NCI-H146 (cell line): ENCODE data around the gene GPX6.
"Not testable (repeated sequence)": the region's sequence is repeated elsewhere in the genome, so short reads cannot be mapped to it uniquely, and the experiment has no call there.

Experiments
- DNase-seq: peaks from one replicate; lab custom pipeline; 2025; lab: John Stamatoyannopoulos, UW

GPX6 gene

GRCh38 chr6:28480253-28480932 is 35.2 kb downstream of the GPX6 start:
- DNase-seq = no peak

GRCh38 chr6:28478518-28478917 is 37.1 kb downstream of the GPX6 start:
- no peak for DNase-seq

DNA sequence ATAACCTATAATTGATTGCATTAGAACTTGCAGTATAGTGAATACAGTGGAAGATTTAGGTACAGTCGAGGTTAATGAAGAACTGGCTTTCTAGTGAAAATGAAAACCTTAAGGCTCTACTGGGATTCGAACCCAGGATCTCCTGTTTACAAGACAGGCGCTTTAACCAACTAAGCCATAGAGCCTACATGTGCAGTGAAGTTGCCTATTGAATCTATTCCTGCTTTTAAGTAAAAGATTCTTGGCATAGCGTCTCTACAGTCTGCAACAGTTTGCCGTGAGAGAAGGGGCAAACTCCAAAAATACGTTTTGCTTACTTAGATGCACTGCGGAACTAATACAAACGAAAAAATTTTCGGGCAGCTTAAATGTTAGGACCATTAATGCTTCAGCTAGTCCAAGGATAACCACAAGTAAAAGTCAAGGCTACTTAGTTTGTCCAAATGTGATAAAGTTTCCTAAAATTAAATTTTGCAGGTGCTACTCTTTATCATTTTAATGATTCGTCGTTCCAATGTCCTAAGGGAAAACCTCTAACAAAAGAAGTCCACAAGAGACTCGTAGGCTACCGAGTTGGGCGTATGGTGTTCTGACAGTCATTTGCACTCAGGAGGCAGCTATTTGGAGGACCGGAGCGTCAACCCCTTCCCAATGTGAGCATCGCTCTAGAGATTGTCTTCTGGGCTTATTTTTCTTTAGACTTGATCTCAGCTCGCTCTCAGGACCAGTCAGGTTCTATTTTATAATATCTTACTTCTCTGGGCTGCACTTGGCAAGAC is 41.0 kb downstream of the GPX6 start:
- DNase-seq = peak; percentile 75

DNA sequence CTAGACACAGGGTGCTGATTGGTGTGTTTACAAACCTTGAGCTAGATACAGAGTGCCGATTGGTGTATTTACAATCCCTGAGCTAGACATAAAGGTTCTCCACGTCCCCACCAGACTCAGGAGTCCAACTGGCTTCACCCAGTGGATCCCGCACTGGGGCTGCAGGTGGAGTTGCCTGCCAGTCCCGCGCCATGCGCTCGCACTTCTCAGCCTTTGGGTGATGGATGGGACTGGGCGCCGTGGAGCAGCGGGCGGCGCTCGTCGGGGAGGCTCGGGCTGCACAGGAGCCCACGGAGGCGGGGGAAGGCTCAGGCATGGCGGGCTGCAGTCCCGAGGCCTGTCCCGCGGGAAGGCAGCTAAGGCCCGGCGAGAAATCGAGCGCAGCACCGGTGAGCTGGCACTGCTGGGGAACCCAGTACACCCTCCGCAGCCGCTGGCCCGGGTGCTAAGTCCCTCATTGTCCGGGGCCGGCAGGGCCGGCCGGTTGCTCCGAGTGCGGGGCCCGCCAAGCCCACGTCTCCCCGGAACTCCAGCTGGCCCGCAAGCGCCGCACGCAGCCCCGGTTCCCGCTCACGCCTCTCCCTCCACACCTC is 46.3 kb downstream of the GPX6 start:
- DNase-seq = not testable (repeated sequence)

GRCh38 chr6:28468056-28468455 is 47.5 kb downstream of the GPX6 start:
- no peak for DNase-seq

GRCh38 chr6:28462401-28462800 is 53.2 kb downstream of the GPX6 start:
- DNase-seq = no peak

- DNase-seq = no peak
Measured at GRCh38 chr6:28458568-28458967, 57.0 kb downstream of the GPX6 start.
